Measurements from ENCODE around the gene SLC47A2. TPM values are rescaled to one million over a fixed set of nuclear protein-coding genes. Genes with fewer than 3 reads are reported as not detected.

Gene SLC47A2
- total and polyA plus RNA-seq, 9 of the 15 experiments (the other 6 are each of a cell fraction or from before 2014, with no cell fraction given) = not detected

- peaks cover 4 to 34% of the 10 kb centered on the region in 2 experiments; a peak in 3 of 5 replicates for H3K27me3 ChIP-seq (ENCODE audit: control insufficient read depth in 2 of 2, insufficient read depth in 2 of 2, low read length in 2 of 2)
- BruUV-seq (replicated peaks) = no TSS peak
- ChIA-PET CTCF (ENCODE audit: low intra/inter-chr PET ratio) (no interaction called here), POLR2A (no interaction called here)
- DNase-seq (ENCODE audit: extremely low read depth in 1 of 4, low spot score in 3 of 4) (no peak), ATAC-seq (no peak), FAIRE-seq (no peak)
- no peak overlapping the region for H3K4me3 ChIP-seq
- no peak for TF ChIP-seq XRCC4 (IDR thresholded peaks at IDR 0.05; ENCODE audit: extremely low read depth, insufficient read depth, insufficient read length)
- TF ChIP-seq ZNF224 (CRISPR knock-in tag; IDR thresholded peaks at IDR 0.05) = no peak
- no peak for TF ChIP-seq C11orf30 (IDR thresholded peaks at IDR 0.05; ENCODE audit: low read depth)
- TF ChIP-seq BCOR (IDR thresholded peaks at IDR 0.05) = no peak
- no peak for TF ChIP-seq NKRF (IDR thresholded peaks at IDR 0.05; ENCODE audit: borderline replicate concordance)
- TF ChIP-seq PCBP1 (IDR thresholded peaks at IDR 0.05; ENCODE audit: low read depth, low read length, poor library complexity, severe bottlenecking) = no peak
- TF ChIP-seq FOSL1 (tag; conservative IDR thresholded peaks at IDR 0.05) = no peak
- TF ChIP-seq NR3C1 (CRISPR knock-in tag; IDR thresholded peaks at IDR 0.05) = no peak
- TF ChIP-seq TAF15 (IDR thresholded peaks at IDR 0.05; ENCODE audit: low read depth, low read length) = no peak
- TF ChIP-seq RBM39 (optimal IDR thresholded peaks at IDR 0.05; ENCODE audit: low read depth, low read length) = no peak
- TF ChIP-seq KLF1 (tag; IDR thresholded peaks at IDR 0.05) = no peak
- no peak for TF ChIP-seq ELK3 (CRISPR knock-in tag; IDR thresholded peaks at IDR 0.05)
- no peak for TF ChIP-seq GATAD2A (IDR thresholded peaks at IDR 0.05)
- WGBS (ENCODE audit: insufficient coverage, low coverage, missing lambda C conversion rate) = 0% methylated on average over 8 of the region's 10 CpGs
- no peaks in the 10 kb centered on the region for H3K9me1 ChIP-seq (ENCODE audit: control insufficient read depth, insufficient read depth, low read length)
- no peak overlapping the region for H2AFZ ChIP-seq (ENCODE audit: low read depth, low read length)
- no peaks in the 10 kb centered on the region for H3K36me3 ChIP-seq (ENCODE audit: control insufficient read depth, insufficient read depth, low read length)
- no peak overlapping the region for H3K27ac ChIP-seq (ENCODE audit: extremely low read depth, low read depth, low read length)
- intact Hi-C loops (cut with micrococcal nuclease) = no loop called here
- H3K4me2 ChIP-seq (ENCODE audit: insufficient read depth, low read length) = no peak overlapping the region
- in situ Hi-C loops (cut with MboI) = no loop called here
- no peaks in the 10 kb centered on the region for H4K20me1 ChIP-seq (replicated peaks; ENCODE audit: control insufficient read depth, insufficient read depth, low read length)
- H3K79me2 ChIP-seq (ENCODE audit: control insufficient read depth, insufficient read depth, low read length) = no peaks in the 10 kb centered on the region
- no peaks in the 10 kb centered on the region for H3K9me3 ChIP-seq (replicated peaks; ENCODE audit: control insufficient read depth, insufficient read depth, low read depth, low read length)
- H3K4me1 ChIP-seq (replicated peaks in 1 of 2; ENCODE audit: control insufficient read depth in 2 of 2, insufficient read depth in 2 of 2, low read length in 2 of 2) = no peaks in the 10 kb centered on the region; a peak in 1 of 5 replicates
- no peak overlapping the region for H3K9ac ChIP-seq (ENCODE audit: insufficient read depth in 1 of 2, low read depth in 2 of 2, low read length in 2 of 2)
Measured at GRCh38 chr17:19756546-19756945, 40.2 kb upstream of the SLC47A2 start.
